Bladder microvascular endothelial cell (primary cell): Measurements from ENCODE around the gene TMEM150B. TPM values are rescaled to one million over a fixed set of nuclear protein-coding genes. Genes with fewer than 3 reads are reported as not detected.

Experiments used
- total RNA-seq: library from RNA; depleted of rRNA; stranded (reverse); fragments of >200 nt; gene quantifications from 2 replicates; pipeline ENCODE4 v1.2.3, GENCODE V29; 2014

The TMEM150B gene, protein sequence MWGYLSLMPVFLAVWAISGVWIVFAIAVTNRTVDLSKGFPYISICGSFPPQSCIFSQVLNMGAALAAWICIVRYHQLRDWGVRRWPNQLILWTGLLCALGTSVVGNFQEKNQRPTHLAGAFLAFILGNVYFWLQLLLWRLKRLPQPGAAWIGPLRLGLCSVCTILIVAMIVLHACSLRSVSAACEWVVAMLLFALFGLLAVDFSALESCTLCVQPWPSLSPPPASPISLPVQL
- not detected in 2 replicates for total RNA-seq

DNA sequence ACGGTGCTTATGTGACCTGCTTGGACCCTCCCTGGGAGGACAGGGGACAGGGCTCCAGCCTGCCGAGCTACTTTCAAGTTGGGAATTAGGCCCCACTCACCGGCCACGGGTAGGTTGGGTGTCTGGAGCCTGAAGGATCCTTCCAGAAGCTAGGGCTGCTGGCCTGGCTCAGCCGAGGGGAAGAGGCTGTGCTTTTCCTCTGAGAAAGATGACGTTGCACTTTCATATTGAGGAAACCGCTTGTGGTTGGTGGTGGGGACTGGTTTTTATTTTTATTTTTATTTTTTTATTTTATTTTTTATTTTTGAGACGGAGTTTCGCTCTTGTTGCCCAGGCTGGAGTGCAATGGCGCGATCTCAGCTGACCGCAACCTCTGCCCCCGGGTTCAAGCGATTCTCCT is at the start of gene TMEM150B:
Gene TMEM150B, minus strand, starts transcription at position 170 of the 400 bp plus-strand sequence. CDS start 4,305 bp downstream, outside the sequence.

DNA sequence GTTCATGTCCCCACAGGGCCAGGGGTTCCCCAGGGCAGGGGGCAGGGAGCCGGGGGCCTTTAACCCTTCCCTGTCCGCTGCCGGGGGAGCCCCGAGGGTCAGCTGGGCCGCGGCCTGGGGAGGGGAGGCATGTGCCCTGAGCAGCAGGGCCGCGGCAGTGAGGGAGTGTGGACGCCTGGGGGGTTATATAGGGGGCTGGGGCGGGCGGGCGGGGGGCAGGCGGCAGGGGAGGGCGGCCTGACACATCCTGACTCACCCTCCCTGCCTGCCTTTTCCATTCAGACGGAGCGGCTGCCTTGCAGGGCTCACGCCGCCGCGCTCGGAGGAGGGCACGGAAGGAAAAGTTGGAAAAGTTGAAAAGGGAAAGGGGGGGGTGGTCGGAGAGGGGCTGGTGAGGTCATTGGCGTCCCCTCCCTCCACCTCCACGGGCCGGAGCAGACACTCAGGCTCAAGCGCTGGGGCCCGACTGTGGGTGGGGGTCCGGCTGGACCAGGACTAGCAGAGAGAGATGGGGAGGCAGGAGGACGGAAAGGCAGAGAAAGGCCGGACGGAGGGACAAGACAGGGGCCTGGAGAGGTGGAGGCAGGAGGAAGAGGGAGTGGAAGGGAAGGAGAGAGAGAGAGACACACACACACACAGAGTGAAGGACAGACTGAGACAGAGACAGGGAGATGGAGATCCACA is 45.3 kb upstream of the TMEM150B start, which contains the start of gene IL11:
Gene IL11, minus strand, starts transcription at position 159 of the 684 bp plus-strand sequence. Its CDS starts 153 bp downstream, at position 6.

DNA sequence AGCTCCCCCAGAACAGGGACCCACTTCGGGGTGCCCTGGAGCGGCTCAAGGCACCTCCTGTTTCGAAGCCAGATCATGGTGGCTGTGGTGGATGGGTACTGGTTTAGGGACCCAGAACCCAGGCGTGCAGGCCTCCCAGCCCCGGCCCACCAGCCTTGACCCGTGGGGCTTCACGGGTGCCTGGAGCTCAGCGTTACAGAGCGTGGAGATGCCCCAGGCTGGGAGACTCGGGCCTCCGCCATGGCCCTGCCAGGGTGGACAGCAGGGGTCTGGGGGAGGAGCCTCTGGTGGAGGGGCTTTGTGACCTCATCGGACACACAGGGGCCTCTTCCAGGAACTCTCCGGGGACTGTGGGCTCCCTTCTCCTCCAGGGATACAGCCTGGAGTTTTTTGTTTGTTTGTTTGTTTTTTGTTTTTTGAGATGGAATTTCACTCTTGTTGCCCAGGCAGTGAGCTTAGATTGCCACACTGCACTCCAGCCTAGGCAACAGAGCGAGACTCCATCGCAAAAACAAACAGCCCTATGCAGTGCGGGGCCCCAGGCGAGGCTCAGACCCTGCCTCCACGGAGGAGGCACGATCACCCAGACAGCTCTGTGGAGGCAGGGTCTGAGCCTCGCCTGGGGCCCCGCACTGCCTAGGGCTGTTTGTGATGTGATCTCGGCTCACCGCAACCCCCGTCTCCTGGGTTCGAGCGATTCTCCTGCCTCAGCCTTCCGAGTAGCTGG is 38.0 kb upstream of the TMEM150B start, which contains the start of gene GARIN5B:
Gene GARIN5B, minus strand, starts transcription at position 271 of the 727 bp plus-strand sequence. Its CDS starts 194 bp downstream, at position 77.

GRCh38 chr19:55354698-55355212 is 29.6 kb upstream of the TMEM150B start, which contains the start of gene COX6B2:
Gene COX6B2, minus strand, starts transcription at chr19:55354719. Its CDS starts 198 bp downstream, at chr19:55354521.

DNA sequence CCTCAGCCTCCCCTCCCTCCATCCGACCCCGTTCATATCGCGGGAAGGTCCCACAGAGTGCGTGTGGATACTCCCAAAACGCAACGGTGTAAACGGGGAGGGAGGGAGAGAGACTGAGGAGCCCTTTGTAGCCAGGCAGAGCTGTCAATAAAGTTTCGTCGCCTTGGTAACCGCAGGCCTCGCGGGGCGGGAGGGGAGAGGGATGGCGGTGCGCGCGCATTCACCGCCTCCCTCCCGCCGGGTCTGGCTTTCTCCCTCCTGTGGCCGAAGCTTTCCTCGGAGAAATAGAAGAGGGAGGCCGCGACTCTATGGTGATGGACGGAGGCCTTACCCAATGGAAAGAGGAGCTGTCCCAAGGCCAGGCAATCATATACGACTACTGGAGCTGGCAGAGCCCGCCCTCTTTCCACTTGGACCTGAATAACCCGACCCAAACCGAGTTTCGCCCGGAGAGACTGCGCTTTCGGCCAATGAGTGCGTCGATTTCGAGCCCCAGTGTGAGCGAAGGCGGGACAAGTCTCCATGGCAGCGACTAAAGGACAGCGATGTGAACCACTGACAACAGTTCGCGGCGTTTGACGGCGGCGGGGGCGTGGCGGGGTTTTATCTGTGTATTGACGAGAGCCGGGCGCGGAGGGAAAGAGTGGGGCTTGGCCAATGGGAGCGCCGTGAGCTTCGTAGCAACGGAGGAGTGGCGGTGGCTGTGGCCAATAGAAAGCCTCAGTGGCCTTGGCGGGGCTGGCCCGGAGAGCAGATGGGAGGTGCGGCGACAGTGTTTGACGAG is 14.2 kb upstream of the TMEM150B start, which contains the start of gene KMT5C:
Gene KMT5C, plus strand, starts transcription at position 772 of the 784 bp plus-strand sequence. CDS start 2,061 bp downstream, outside the sequence.

DNA sequence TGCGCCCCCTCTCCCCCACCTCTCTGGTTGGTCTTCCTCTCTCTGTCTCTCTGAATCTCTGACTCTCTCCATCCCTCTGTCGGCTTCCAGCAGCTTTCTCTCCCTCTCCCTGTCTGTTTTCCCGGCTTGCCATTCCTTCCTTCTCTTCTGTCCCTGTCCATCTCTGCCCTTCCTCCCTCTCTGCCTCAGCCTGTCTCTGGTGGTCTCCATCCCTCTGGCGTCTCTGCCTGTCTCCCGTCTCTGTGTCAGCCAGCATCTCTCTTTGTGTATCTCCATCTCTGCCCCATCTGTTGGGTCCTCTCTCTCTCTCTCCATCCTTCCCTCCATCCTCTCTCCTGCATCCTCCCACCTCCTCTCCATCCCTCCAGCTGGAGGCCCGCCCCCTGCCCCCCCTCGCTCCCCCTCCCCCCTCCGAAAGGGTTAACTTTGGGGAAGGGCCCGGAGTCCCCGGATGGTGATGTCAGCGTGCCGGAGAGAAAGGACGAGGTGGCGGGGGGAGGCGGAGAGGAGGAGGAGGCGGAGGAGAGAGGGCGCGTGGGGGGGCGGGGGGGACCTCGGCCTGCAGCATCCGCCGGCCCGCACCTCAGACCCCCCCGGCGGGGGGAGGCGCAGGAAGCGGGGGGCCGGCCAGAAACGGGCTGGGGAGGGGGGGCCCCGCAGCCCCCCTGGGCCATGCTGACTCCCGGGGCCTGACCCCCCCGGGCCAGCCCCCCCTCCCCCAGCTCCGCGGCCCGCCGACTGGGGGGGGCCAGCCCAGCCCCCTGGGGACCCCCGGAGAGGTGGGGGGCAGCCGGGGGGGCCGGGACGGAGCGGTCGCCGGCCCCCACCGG is 41.4 kb downstream of the TMEM150B start, which contains the start of gene BRSK1:
Gene BRSK1, plus strand, starts transcription at position 450 of the 830 bp plus-strand sequence. CDS start 446 bp downstream, outside the sequence.

GRCh38 chr19:55279770-55280643 is 45.1 kb downstream of the TMEM150B start, which contains the start of gene HSPBP1:
Gene HSPBP1, minus strand, starts transcription at chr19:55280110. Its CDS starts 502 bp downstream, at chr19:55279608.

Other genes with a start within 250 kb of the TMEM150B start
- gene EPS8L1, start 249.5 kb downstream of the TMEM150B start, total RNA-seq, result 7.9 and 12.4 TPM in 2 replicates
- gene PPP1R12C, start 207.7 kb downstream of the TMEM150B start, total RNA-seq, result 34.8 and 39.8 TPM in 2 replicates
- 1.4 and 4.7 TPM in 2 replicates for gene TNNT1, start 176.1 kb downstream of the TMEM150B start, total RNA-seq
- not detected in 2 replicates for gene TNNI3, start 167.6 kb downstream of the TMEM150B start, total RNA-seq
- 0.16 and 0.19 TPM in 2 replicates for gene DNAAF3, start 158.7 kb downstream of the TMEM150B start, total RNA-seq
- not detected in 2 replicates for gene SYT5, start 145.1 kb downstream of the TMEM150B start, total RNA-seq
- 0.25 and 0.65 TPM in 2 replicates for gene PTPRH, start 115.8 kb downstream of the TMEM150B start, total RNA-seq
- 0.32 and 1.0 TPM in 2 replicates for gene TMEM86B, start 96.6 kb downstream of the TMEM150B start, total RNA-seq
- gene PPP6R1, start 66.3 kb downstream of the TMEM150B start, total RNA-seq, result 20.4 and 44.2 TPM in 2 replicates
- gene HSPBP1, start 45.2 kb downstream of the TMEM150B start, total RNA-seq, result 21.5 and 23.5 TPM in 2 replicates
- 0.49 and 0.82 TPM in 2 replicates for gene BRSK1, start 41.3 kb downstream of the TMEM150B start, total RNA-seq
- gene KMT5C, start 14.5 kb upstream of the TMEM150B start, total RNA-seq, result 3.9 and 6.2 TPM in 2 replicates
- gene COX6B2, start 29.4 kb upstream of the TMEM150B start, total RNA-seq, result not detected in 2 replicates
- gene GARIN5B, start 37.9 kb upstream of the TMEM150B start, total RNA-seq, result not detected in 2 replicates
- under 0.01 TPM in 1 of 2 replicates, not detected in the other for gene IL11, start 45.1 kb upstream of the TMEM150B start, total RNA-seq
- not detected in 2 replicates for gene TMEM190, start 51.5 kb upstream of the TMEM150B start, total RNA-seq
- gene TMEM238, start 59.0 kb upstream of the TMEM150B start, total RNA-seq, result not detected in 2 replicates
- 170 and 234 TPM in 2 replicates for gene RPL28, start 60.6 kb upstream of the TMEM150B start, total RNA-seq
- gene UBE2S, start 82.4 kb upstream of the TMEM150B start, total RNA-seq, result 31.8 and 82.4 TPM in 2 replicates
- not detected in 2 replicates for gene SHISA7, start 118.0 kb upstream of the TMEM150B start, total RNA-seq
- gene ISOC2, start 136.3 kb upstream of the TMEM150B start, total RNA-seq, result 38.4 and 40.0 TPM in 2 replicates
- not detected in 2 replicates for gene C19orf85, start 139.4 kb upstream of the TMEM150B start, total RNA-seq
- 0.81 and 1.8 TPM in 2 replicates for gene ZNF628, start 151.3 kb upstream of the TMEM150B start, total RNA-seq
- gene NAT14, start 159.8 kb upstream of the TMEM150B start, total RNA-seq, result 9.4 and 9.8 TPM in 2 replicates
- gene SSC5D, start 163.1 kb upstream of the TMEM150B start, total RNA-seq, result 0.16 and 0.31 TPM in 2 replicates
- gene SBK2, start 211.8 kb upstream of the TMEM150B start, total RNA-seq, result not detected in 2 replicates
- 0.13 and 0.16 TPM in 2 replicates for gene SBK3, start 220.2 kb upstream of the TMEM150B start, total RNA-seq